HG02852 (cell line): ENCODE results near the gene BHLHE40.

Experiments
- ATAC-seq: cut with Tn5 transposase; IDR thresholded peaks from one replicate; pipeline ENCODE4 v1.9.1; 2021; ENCODE audit warnings: mild to moderate bottlenecking, moderate library complexity; ENCODE audit not compliant: unreplicated experiment

BHLHE40 gene

GRCh38 chr3:4979428-4980228 is at the start of gene BHLHE40:
Gene BHLHE40 (plus strand): TSS chr3:4979437. CDS start chr3:4979719, 282 bp downstream.
- no peak for ATAC-seq

DNA sequence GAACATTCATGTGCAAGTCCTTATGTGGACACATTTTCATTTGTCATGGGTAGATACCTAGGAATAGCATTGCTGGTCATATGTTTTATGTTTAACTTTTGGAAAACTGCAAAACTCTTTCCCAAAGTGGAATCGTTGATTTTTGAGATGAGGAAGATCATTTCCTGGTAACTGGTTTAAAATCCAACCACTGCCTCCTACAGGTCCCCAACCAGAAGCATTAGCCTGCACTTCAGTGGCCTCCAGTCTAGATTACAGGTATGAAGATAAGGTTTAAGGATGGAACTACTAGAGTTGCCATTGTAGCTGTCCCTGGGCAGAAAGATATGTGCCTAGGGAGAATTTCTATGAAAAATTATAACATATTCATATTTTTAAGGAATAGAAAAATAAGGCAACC is 48.7 kb upstream of the BHLHE40 start:
- no peak for ATAC-seq

DNA sequence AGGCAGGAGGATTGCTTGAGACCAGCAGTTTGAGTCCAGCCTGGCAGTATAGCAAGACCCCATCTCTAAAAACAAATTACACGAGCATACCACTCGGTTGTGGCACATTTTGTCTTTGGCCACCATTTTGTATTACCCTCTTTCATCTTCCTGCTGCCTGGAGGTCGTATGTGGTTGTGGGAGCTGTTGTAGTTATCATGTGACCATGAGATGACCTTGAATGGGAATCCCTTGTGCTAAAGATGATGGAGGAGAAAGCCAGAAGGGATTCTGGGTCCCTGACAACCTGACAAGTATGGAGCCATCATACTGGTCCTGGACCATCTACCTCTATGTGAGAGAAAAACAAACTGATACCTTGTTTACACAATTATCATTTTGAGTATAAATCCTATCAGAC is 45.2 kb upstream of the BHLHE40 start:
- ATAC-seq, result no peak

DNA sequence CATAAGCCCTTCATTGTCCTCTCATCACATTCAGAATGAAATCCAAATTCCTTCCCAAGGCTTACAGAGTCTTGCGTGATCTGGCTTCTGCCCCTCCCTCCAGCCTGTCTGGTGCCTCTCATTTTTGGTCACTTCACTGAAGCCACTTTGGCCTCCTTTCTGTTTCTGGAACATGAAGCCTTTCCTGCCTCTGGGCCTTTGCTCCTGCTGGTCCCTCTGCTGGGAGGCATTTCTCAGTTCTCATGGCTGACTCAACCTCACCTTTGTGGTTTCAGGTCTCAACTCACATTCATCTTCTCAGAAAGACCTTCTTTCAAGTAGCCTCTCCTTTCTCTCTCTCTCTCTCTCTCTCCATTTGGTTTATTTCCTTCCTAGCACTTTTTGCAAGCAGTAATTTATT is 43.9 kb upstream of the BHLHE40 start:
- ATAC-seq, result peak; percentile 73

DNA sequence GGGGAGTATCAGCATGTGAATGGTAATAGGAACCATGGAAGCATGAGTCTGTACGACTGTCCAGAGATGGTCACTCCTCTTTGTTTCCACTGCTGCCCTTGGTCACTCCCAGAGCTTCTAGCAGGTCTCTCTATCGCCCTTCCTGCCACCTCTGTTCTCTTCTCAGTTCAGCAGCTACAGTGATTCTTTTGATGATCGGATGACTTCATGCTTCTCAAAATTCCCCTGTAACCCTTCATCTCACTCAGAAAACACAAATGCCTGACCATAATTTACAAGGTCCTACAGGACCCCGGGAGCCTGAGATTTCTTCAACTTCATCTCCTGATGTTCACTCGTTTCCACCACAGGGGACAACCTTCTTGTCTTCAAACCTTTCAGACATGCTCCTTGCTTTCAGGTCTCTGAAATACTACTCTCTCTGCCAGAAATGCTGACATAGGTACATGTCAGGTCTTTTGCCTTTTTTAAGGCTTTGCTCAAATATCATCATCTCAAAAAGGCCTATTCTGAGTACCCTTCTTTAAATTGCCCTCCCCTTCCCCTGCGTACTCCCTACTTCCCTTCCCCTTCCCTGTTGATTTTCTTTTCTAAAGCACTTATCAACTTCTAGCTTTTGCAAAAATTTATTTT is 42.1 kb upstream of the BHLHE40 start:
- ATAC-seq, result peak; percentile 60

DNA sequence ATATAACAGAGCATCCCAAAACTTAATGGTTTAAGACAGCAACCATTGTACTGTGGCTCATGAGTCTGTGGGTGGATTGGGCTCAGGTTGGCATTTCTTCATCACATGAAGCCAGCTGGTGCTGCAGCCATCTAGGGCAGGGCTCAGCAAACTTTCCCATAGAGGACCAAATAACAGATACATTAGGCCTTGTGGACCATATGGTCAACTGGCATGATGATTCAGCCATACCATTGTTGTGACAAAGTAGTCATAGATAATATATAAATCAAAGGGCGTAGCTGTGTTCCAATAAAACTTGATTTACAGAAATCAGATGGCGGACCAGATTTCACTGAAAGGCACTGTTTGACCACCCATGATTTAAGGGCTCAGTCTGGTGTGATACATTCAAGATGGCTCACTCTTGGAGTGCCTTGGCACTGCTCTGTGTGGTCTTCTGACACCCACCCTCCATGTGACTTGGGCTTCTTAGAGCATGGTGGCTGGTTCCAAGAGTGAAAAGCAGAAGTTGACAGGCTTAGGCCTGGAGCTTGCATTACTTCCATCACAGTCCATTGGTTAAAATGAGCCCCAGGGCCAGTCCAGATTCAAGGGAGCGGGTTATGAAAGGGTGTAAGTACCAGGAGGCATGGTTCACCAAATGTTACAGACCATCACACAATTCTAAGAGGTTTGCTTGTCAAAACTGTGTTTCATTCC is 40.8 kb upstream of the BHLHE40 start:
- ATAC-seq, result no peak

GRCh38 chr3:4939276-4939675 is 40.0 kb upstream of the BHLHE40 start:
- ATAC-seq, result no peak

DNA sequence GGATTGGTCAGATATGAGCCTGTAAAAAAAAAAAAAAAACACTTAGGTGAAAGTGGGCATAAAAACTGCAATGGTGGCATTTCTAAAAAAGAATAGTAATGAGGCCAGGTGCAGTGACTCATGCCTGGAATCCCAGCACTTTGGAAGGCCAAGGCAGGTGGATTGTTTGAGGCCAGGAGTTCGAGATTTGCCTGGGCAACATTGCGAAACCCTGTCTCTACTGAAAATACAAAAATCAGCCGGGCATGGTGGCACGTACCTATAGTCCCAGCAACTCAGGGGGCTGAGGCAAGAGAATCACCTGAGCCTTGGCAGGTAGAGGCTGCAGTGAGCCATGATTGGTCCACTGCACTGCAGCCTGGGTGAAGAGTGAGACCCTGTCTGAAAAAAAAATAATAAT is 38.3 kb upstream of the BHLHE40 start:
- ATAC-seq, result no peak

DNA sequence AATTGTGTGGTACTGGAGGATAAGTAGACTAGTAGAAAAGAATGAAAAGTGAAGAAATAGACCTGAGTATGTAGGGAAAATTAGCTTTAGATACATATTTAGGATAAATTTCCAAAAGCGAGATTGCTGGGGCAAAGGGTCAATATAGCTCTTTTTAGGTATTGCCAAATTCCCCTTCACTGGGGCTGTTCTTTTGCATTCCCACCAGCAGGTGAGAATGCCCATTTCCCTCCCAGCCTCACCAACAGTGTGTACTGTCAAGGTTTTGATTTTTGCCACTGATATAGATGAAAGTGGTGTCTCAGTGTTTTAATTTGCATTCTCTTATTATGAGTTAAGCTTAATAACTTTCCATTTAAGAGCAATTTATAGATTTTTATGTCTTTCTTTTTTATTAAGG is 35.7 kb upstream of the BHLHE40 start:
- no peak for ATAC-seq

- ATAC-seq, result no peak
Observed at GRCh38 chr3:4945324-4945723, 33.9 kb upstream of the BHLHE40 start.

- ATAC-seq, result no peak
Observed at GRCh38 chr3:4947028-4947427, 32.2 kb upstream of the BHLHE40 start.

- ATAC-seq, result no peak
Observed at GRCh38 chr3:4948395-4948794, 30.8 kb upstream of the BHLHE40 start.

DNA sequence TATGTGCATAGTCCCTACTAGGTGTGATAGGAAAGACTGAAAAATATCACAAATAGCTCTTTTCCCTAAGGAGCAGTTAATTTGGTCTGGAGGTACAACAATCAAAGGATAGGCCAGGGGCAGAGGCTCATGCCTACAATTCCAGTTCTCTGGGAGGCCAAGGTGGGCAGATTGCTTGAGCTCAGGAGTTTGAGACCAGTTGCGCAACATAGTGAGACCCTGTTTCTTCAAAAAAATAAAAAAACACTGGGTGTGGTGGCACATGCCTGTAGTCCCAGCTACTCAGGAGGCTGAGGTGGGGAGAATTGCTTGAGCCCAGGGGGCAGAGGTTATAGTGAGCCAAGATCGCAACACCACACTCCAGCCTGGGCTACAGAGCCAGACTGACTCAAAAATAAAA is 30.2 kb upstream of the BHLHE40 start:
- no peak for ATAC-seq

DNA sequence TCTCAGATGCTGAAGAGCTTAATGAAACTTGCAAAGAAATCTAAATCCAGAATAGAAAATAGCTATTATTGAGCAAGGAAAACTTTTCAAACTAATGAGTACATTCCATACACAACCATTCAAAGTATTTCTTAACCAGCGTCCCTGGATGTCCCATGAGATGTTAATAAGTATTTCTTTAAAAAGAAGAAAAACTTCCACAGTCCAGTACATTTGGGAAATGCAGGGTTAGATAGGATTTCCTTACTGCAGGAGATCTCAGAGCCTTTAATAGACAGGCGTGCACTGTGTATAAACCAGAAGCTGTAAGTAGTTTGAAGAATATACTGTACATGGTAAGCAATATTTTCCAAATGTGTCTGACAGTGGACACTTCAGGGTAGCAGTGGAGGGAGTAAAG is 29.6 kb upstream of the BHLHE40 start:
- ATAC-seq, result no peak

- no peak for ATAC-seq
Observed at GRCh38 chr3:4950351-4950784, 28.9 kb upstream of the BHLHE40 start.

GRCh38 chr3:4950948-4951347 is 28.3 kb upstream of the BHLHE40 start:
- ATAC-seq, result no peak

GRCh38 chr3:4953119-4953518 is 26.1 kb upstream of the BHLHE40 start:
- no peak for ATAC-seq

GRCh38 chr3:4954256-4955000 is 24.8 kb upstream of the BHLHE40 start:
- no peak for ATAC-seq

- no peak for ATAC-seq
Observed at GRCh38 chr3:4956099-4956498, 23.1 kb upstream of the BHLHE40 start.

DNA sequence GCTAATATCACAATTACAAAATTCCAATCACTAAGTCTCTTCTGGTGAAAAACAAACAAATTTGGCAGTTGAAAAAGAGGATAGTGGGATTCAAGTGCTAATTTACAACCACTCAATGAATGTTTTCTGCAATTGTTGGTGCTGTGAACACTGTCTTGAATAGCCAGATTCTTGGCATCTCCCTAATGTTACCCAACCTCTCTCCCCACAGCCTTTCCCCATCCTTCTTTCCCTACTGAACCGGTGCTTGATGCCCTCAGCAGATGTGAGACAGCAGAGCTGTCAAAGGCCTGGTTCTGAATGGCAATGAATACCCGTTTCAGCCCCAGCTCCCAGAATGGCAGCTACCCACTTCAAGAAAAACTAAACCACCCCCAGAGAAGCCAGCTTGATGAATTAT is 22.5 kb upstream of the BHLHE40 start:
- no peak for ATAC-seq

GRCh38 chr3:4957978-4958377 is 21.3 kb upstream of the BHLHE40 start:
- ATAC-seq, result no peak
